HCT116 (cell line): Measurements from ENCODE around the gene AP1B1. TPM values are rescaled to one million over a fixed set of nuclear protein-coding genes. Genes with fewer than 3 reads are reported as not detected.

ENCODE experiments used
- ATAC-seq: fragments of 200-7000 bp; cut with Tn5 transposase; 2 replicates; pipeline ENCODE4 v1.9.1; 2020; ENCODE audit warnings: mild to moderate bottlenecking, moderate library complexity
- BruUV-seq: library from RNA; stranded (reverse); fragments of 400-500 nt; replicated peaks from 2 replicates; lab custom pipeline; 2021; lab: Mats Ljungman, UMichigan
- CTCF ChIA-PET: fragments of 300-600 bp; sonication (Branson Sonifier 250); formaldehyde crosslinking; loops from one replicate; lab custom pipeline; 2021; ENCODE audit warnings: antibody characterized with exemption; lab: Charles Lee
- POLR2A ChIA-PET: fragments of 300-600, 350-600 bp; sonication (Branson Sonifier 250); formaldehyde crosslinking; loops from one replicate; lab custom pipeline; 2021; ENCODE audit warnings: antibody characterized with exemption; lab: Charles Lee
- RAD21 ChIA-PET, 2 experiments: fragments of 300-600 bp; sonication (Branson Sonifier 250); formaldehyde crosslinking; loops; one replicate each; lab custom pipeline; 2023; ENCODE audit warnings: low total read pairs in 2 of 2; ENCODE audit not compliant: uncharacterized antibody in 2 of 2, unreplicated experiment in 2 of 2, low non-redundant PET in 1 of 2; lab: Charles Lee
- DNase-seq: peaks from one replicate; pipeline ENCODE4 v3.0.0-alpha.2; 2010; ENCODE audit warnings: low read depth, low spot score
- H2AFZ ChIP-seq: fragments of 200-600 bp; shearing (Covaris generic), sonication (generic); 2 replicates; pipeline ENCODE4 v1.6.1; 2017; ENCODE audit warnings: low read depth, mixed run types, mixed read lengths, antibody characterized with exemption, low read length; ENCODE audit not compliant: poor library complexity, severe bottlenecking
- H3K27ac ChIP-seq: 2 replicates; pipeline ENCODE4 v1.5.1; 2012; ENCODE audit warnings: low read depth, low read length
- H3K27me3 ChIP-seq: fragments of 200-600 bp; sonication (generic); 2 replicates; pipeline ENCODE4 v1.6.1; 2016; ENCODE audit warnings: mixed run types, low read length, mixed read lengths; ENCODE audit not compliant: insufficient read depth
- H3K36me3 ChIP-seq, 2 experiments: fragments of 200-500 bp in 1 of 2; fragments of 200-600 bp in 1 of 2; sonication (Bioruptor generic) in 1 of 2; sonication (generic) in 1 of 2; 2 replicates each; pipeline versions ENCODE4 v1.5.1 to v1.6.1; 2014 to 2016; ENCODE audit warnings: low read length in 2 of 2, inconsistent platforms in 1 of 2, mixed read lengths in 1 of 2, mixed run types in 1 of 2; ENCODE audit not compliant: insufficient read depth in 2 of 2, control insufficient read depth in 1 of 2
- H3K4me1 ChIP-seq, 2 experiments: fragments of 200-600 bp in 1 of 2; sonication (generic) in 1 of 2; 2 replicates each; pipeline versions ENCODE4 v1.5.1 to v1.6.1; 2012 to 2017; ENCODE audit warnings: low read length in 2 of 2, inconsistent platforms in 1 of 2, mild to moderate bottlenecking in 1 of 2, mixed read lengths in 1 of 2, mixed run types in 1 of 2, moderate library complexity in 1 of 2; ENCODE audit not compliant: insufficient read depth in 2 of 2, control insufficient read depth in 1 of 2
- H3K4me2 ChIP-seq: fragments of 200-600 bp; sonication (generic); 2 replicates; pipeline ENCODE4 v1.6.1; 2017; ENCODE audit warnings: mixed run types, low read length, mixed read lengths
- H3K4me3 ChIP-seq, 2 experiments: fragments of 200-600 bp in 1 of 2; sonication (generic) in 1 of 2; replicated peaks in 1 of 2; 2 replicates each; pipeline ENCODE4 v1.5.1; 2011 to 2016; ENCODE audit warnings: low read length in 2 of 2, control low read depth in 1 of 2, low read depth in 1 of 2, mild to moderate bottlenecking in 1 of 2, mixed read lengths in 1 of 2, mixed run types in 1 of 2
- H3K79me2 ChIP-seq: fragments of 200-600 bp; sonication (generic); 2 replicates; pipeline ENCODE4 v1.6.1; 2017; ENCODE audit warnings: mild to moderate bottlenecking, mixed run types, low read length, moderate library complexity, mixed read lengths; ENCODE audit not compliant: insufficient read depth
- H3K9ac ChIP-seq: fragments of 200-600 bp; sonication (generic); 2 replicates; pipeline ENCODE4 v1.6.1; 2016; ENCODE audit warnings: low read length, mixed read lengths
- H3K9me2 ChIP-seq: fragments of 200-600 bp; sonication (generic), shearing (Covaris generic); 2 replicates; pipeline ENCODE4 v1.6.1; 2017; ENCODE audit warnings: mixed run types, mild to moderate bottlenecking, moderate library complexity; ENCODE audit not compliant: insufficient read depth
- H3K9me3 ChIP-seq, 2 experiments: fragments of 200-500 bp in 1 of 2; fragments of 200-600 bp in 1 of 2; sonication (Bioruptor generic) in 1 of 2; sonication (generic) in 1 of 2; 2 replicates each; pipeline ENCODE4 v1.6.1; 2014 to 2017; ENCODE audit warnings: low read length in 2 of 2, mixed read lengths in 2 of 2, inconsistent platforms in 1 of 2, low read depth in 1 of 2, mild to moderate bottlenecking in 1 of 2, mixed run types in 1 of 2, moderate library complexity in 1 of 2; ENCODE audit not compliant: control insufficient read depth in 1 of 2, insufficient read depth in 1 of 2
- H4K20me1 ChIP-seq: fragments of 200-600 bp; sonication (generic), shearing (Covaris generic); 2 replicates; pipeline ENCODE4 v1.6.1; 2017; ENCODE audit warnings: mixed run types, mild to moderate bottlenecking, moderate library complexity; ENCODE audit not compliant: insufficient read depth
- CEBPB ChIP-seq: IDR thresholded peaks from 2 replicates; pipeline ENCODE4 v1.6.1; 2012; ENCODE audit warnings: low read depth
- CTCF ChIP-seq, 3 experiments: fragments of 200-600 bp in 1 of 3; sonication (generic) in 1 of 3; IDR thresholded peaks in 2 of 3; conservative IDR thresholded peaks in 1 of 3; 2 replicates each; pipeline ENCODE4 v1.5.1; 2012 to 2017; ENCODE audit warnings: low read depth in 2 of 3, low read length in 2 of 3, antibody characterized with exemption in 1 of 3, borderline replicate concordance in 1 of 3, control low read depth in 1 of 3, mild to moderate bottlenecking in 1 of 3, mixed read lengths in 1 of 3, mixed run types in 1 of 3, moderate library complexity in 1 of 3; ENCODE audit not compliant: insufficient read depth in 1 of 3
- EZH2 ChIP-seq: fragments of 200-600 bp; sonication (generic); IDR thresholded peaks from 2 replicates; pipeline ENCODE4 v1.6.1; 2017; ENCODE audit warnings: antibody characterized with exemption, mixed run types
- EZH2phosphoT487 ChIP-seq: fragments of 200-600 bp; IDR thresholded peaks from 2 replicates; pipeline ENCODE4 v1.6.1; 2018; ENCODE audit warnings: antibody characterized with exemption, borderline replicate concordance
- REST ChIP-seq: IDR thresholded peaks from 2 replicates; pipeline ENCODE4 v1.6.1; 2012; ENCODE audit warnings: low read depth
- SIN3A ChIP-seq: IDR thresholded peaks from 2 replicates; pipeline ENCODE4 v1.6.1; 2012; ENCODE audit warnings: low read depth
- ZBTB33 ChIP-seq: IDR thresholded peaks from 2 replicates; pipeline ENCODE4 v1.6.1; 2011; ENCODE audit warnings: mild to moderate bottlenecking, low read length, moderate library complexity; ENCODE audit not compliant: insufficient replicate concordance; ENCODE audit errors: extremely low read depth
- intact Hi-C: fragments of 100-400 bp; cut with micrococcal nuclease; formaldehyde crosslinking; loops from 2 replicates; pipeline ENCODE4 v1.10.0; 2022
- total RNA-seq: library from RNA; stranded (reverse); gene quantifications from one replicate; pipeline ENCODE4 v1.2.1, GENCODE V29; 2021; ENCODE audit not compliant: unreplicated experiment

The AP1B1 gene
- total RNA-seq, 1 experiment from 2014 or later, result 60.4 TPM

- ChIA-PET POLR2A (no interaction called here), CTCF (no interaction called here)
- no peak for TF ChIP-seq EZH2phosphoT487
- TF ChIP-seq SIN3A, result no peak
- TF ChIP-seq EZH2, result no peak
- no peak for TF ChIP-seq CTCF (IDR thresholded peaks at IDR 0.05 in 2 of 3, conservative IDR thresholded peaks at IDR 0.05 in 1 of 3; ENCODE audit: borderline replicate concordance in 1 of 3, insufficient read depth in 1 of 3, low read depth in 2 of 3, low read length in 2 of 3)
These were observed 38.9 kb upstream of the AP1B1 start for GRCh38 chr22:29427176-29427760.

GRCh38 chr22:29426476-29426875 is 38.1 kb upstream of the AP1B1 start:
- Histone ChIP-seq H3K36me3 (no peaks in the 10 kb centered on the region), H3K27me3 (0 out of 2 replicates have a peak, but pooled peaks cover 4% of the 10 kb centered on the region), H3K4me2 (no peak overlapping the region), H3K9ac (no peak overlapping the region), H3K27ac (no peak overlapping the region), H3K9me3 (no peaks in the 10 kb centered on the region), H3K4me3 (no peak overlapping the region), H2AFZ (no peak overlapping the region), H3K4me1 (no peaks in the 10 kb centered on the region), H3K9me2 (no peaks in the 10 kb centered on the region), H3K79me2 (no peaks in the 10 kb centered on the region), H4K20me1 (no peaks in the 10 kb centered on the region)
- DNase-seq (no peak), ATAC-seq (no peak)
- POLR2A ChIA-PET, result no interaction called here
- CTCF ChIA-PET, result no interaction called here
- no TSS peak for BruUV-seq
- RAD21 ChIA-PET, result no interaction called here
- intact Hi-C loops, result no loop called here
- TF ChIP-seq EZH2phosphoT487, result no peak
- TF ChIP-seq REST, result no peak
- TF ChIP-seq CTCF (IDR thresholded peaks at IDR 0.05 in 2 of 3, conservative IDR thresholded peaks at IDR 0.05 in 1 of 3; ENCODE audit: borderline replicate concordance in 1 of 3, insufficient read depth in 1 of 3, low read depth in 2 of 3, low read length in 2 of 3), result no peak
- no peak for TF ChIP-seq ZBTB33
- TF ChIP-seq CEBPB, result no peak
- TF ChIP-seq EZH2, result no peak

More at GRCh38 chr22:29427176-29427760, 38.9 kb upstream of the AP1B1 start:
- Histone ChIP-seq H3K79me2 (no peaks in the 10 kb centered on the region), H3K9me3 (no peaks in the 10 kb centered on the region), H2AFZ (no peak overlapping the region), H3K4me2 (no peak overlapping the region), H4K20me1 (no peaks in the 10 kb centered on the region), H3K4me1 (no peaks in the 10 kb centered on the region), H3K27me3 (0 out of 2 replicates have a peak, but pooled peaks cover 4% of the 10 kb centered on the region), H3K36me3 (no peaks in the 10 kb centered on the region), H3K9ac (no peak overlapping the region), H3K27ac (no peak overlapping the region), H3K4me3 (no peak overlapping the region), H3K9me2 (no peaks in the 10 kb centered on the region)
- intact Hi-C loops, result no loop called here
- ATAC-seq (no peak), DNase-seq (no peak)
- RAD21 ChIA-PET, result no interaction called here
- BruUV-seq, result no TSS peak
